Iris pigment epithelial cell (primary cell): ENCODE data around the gene TMEM63C.
A peak's percentile ranks its signal among the peaks of the same experiment; 100 is the strongest.

Experiments
- DNase-seq: peaks from one replicate; pipeline ENCODE4 v3.0.0-alpha.2; 2011; ENCODE audit warnings: low read depth

The TMEM63C gene

DNA sequence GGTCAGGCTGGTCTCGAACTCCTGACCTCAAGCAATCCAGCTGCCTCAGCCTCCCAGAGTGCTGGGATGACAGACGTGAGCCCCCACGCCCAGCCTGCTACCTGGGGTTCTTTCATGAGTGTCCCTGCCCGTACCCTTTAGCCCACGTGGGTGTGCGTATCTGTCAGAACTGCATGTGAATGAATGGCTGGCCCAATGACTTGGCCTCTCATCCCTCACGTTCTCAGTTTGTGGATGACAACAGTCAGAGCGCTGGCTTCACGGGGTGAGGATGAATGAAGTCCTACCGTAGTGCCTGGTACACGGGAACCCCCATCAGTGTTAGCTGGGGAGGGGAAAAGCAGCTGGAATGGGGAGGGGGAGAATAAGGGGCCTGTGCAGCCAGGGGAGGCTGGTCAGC, 23.9 kb upstream of the TMEM63C start:
- DNase-seq, result no peak

- peak; percentile 61 for DNase-seq
These were observed 23.3 kb upstream of the TMEM63C start for GRCh38 chr14:77158175-77158881.

GRCh38 chr14:77158882-77159255, 22.7 kb upstream of the TMEM63C start:
- no peak for DNase-seq

- no peak for DNase-seq
These were observed 20.6 kb upstream of the TMEM63C start for GRCh38 chr14:77161011-77161410.

DNA sequence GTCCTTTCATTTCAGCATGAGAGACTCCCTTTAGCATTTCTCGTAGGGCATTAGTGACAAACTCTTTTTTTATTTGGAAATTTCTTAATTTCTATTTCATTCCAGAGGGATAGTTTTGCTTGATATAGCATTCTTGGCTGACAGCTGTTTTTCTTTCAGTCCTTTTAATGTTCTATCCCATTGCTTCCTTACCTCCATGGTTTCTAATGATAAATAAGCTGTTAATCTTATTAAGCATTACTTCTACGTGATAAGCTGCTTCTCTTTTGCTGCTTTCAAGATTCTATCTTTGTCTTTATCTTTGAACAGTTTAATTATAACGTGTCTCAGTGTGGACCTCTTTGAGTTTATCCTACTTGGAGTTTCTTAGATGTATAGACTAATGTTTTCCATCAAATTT, 11.6 kb upstream of the TMEM63C start:
- DNase-seq, result no peak

DNA sequence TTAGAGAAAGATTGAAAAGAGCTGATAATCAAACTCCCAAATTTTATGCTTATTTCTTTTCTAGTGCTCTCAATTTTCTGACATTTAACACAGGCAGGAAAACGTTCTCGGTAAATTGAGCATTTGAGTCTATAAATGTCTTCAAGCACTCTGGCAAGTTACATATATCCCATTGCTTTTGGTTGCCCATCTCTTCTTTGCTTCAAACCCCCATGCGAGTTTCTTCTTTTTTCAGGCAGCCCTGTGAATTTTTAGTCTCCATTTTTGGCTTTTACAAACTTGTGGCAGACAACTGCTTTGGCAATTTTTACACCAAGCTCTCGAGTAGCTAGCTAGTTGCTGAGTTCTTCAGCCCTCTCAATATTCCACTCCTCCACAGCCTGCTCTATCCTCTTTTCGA, 8.7 kb upstream of the TMEM63C start:
- DNase-seq, result no peak

DNA sequence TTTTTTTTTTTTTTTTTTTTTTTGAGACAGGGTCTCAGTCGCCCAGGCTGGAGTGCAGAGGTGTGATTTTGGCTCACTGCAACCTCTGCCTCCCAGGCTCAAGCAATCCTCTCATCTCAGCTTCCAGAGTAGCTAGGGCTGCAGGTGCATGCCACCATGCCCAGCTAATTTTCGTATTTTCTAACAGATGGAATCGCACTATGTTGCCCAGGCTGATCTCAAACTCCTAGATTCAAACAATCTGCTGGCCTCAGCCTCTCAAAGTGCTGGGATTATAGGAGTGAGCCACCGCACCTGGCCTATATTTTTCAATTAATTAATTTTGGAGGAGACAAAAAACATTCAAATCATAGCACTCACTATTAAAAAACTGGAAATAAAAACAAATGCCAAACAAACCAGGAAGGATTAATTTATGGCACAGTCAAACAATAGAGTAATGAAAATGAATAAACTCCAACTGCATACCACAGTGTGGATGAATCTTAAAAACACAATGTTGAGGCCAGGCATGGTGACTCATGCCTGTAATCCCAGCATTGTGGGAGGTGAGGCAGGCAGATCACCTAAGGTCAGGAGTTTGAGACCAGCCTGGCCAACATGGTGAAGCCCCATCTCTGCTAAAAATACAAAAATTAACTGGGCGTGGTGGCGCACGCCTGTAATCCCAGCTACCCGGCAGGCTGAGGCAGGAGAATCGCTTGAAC, 7.5 kb upstream of the TMEM63C start:
- DNase-seq, result peak; percentile 39

- DNase-seq, result no peak
These were observed 5.8 kb upstream of the TMEM63C start for GRCh38 chr14:77175843-77176242.

DNA sequence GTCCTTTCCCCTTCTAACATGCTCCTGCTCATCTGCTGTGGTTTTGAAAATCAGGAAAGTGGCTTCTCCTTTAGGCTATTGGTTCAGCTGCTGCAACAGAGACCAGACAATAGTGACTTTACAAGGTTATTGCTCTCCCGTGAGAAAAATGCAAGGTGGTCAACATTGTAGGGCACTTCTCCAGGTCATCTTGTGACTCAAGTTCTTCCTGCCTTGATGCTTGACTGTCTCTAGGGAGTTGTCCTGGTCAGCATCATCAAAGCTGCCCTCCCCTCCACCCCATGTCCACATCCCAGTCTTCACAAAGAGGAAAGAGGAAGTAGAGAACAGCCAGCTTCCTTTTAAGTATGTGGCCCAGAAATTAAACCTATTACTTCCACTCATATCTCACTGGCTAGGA, 3.9 kb upstream of the TMEM63C start:
- no peak for DNase-seq

DNA sequence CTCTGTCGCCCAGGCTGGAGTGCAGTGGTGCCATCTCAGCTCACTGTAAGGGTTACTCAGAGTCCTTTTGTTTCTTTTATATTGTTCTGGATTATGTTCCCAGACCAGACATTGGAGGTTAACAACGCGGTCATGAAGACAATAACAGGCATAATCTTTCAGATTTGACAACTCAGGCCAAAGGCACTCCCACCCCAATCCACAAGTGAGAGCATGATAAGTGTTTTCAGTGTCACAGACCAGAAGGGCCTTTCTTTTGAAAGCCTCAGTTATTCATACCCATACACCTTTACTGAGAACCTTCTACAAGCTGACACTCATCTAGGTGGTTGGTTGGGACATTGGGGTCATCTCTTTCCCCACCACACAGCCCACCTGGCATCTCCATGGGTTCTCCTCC, 2.9 kb upstream of the TMEM63C start:
- no peak for DNase-seq

- no peak for DNase-seq
These were observed 634 bp upstream of the TMEM63C start for GRCh38 chr14:77180726-77181602.

GRCh38 chr14:77183896-77184295, 2.3 kb downstream of the TMEM63C start:
- no peak for DNase-seq

DNA sequence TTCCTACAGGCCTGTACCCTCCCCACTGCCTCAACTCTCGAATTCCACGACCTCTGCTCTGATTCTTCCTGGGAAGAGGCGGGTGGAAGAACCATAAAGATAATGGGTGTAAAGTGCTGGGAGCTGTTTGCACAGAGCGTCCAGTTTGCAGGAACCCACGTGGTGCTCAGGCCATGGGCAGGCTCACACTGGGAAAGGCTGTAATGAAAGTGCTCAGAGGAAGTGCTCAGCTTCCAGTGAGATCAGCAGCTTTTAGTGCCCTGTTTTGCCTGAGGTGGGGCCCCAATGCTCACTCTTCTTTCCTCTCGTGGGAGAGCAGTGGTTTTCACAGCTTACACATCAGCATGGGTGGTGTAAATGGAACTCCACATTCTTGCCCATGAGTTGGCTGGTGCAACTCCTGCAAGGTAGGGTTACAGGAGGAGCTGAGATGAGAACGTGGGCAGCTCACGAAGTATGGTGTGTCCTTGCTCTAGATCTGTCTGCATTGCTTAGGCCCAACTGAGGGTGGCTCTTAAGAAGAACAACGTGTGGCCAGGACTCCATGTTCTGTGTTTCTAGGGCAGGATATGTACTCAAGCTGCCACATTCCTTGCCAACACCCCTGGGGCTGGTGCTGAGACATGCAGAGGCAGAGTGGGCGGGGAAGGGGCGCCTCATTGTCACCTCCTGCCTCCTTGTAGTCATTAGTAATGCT, 2.9 kb downstream of the TMEM63C start:
- DNase-seq, result no peak

DNA sequence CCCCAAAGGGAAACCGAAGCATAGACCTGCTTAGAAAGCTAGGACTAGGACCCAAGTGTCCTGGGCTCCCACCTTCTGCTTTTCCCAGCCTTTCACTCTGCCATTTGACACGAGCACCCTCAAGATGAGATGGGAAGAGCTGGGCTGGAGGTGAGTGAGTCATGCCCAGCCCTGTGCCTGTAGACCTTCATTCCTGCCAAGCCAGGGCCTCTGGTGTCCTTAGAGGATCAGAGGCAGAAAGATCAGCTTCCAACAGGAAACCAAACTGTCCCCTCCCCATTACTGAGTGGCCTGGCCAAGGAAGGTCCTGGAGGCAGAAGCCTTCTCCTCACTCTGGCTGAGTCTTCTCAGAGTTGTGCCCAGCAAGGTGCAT, 3.5 kb downstream of the TMEM63C start:
- DNase-seq, result no peak

- peak; percentile 57 for DNase-seq
These were observed 5.5 kb downstream of the TMEM63C start for GRCh38 chr14:77186911-77187648.

DNA sequence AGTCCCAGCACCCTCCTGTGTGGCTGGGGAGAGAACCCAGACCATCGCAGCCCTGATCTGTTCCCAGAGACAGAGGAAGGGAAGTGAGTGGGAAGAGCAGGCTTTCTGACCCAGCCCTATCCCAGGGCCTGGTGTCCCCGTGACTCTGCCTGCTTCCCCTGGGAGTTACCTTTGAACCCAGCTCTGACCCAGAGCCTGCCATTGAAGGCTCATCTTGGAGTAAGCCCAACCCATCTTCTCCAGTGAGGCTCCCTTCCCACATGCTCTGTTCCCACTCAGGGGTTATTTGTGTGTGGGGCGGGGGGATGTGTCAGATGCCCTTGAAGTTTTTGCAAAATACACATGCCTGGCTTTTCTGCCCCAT, 6.0 kb downstream of the TMEM63C start:
- DNase-seq, result no peak

GRCh38 chr14:77189479-77189878, 7.9 kb downstream of the TMEM63C start:
- DNase-seq, result no peak

DNA sequence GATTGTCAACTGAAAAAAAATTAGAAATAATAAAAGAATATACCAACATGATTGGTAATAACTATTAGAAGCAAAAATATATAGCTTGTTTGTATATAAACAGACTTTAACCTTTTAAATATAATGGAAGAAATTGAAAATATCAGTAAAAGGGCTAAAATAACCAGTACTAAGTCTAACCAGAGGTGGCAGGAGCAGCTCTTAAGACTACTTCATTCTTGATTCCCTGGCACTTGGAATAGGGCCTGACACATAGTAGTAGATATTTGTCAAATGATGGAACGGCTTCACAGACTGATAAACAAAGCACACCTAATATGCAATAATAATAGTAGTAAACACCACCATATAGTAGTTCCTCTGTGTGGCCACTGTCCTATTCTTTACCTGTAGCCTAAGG, 9.4 kb downstream of the TMEM63C start:
- DNase-seq, result no peak

DNA sequence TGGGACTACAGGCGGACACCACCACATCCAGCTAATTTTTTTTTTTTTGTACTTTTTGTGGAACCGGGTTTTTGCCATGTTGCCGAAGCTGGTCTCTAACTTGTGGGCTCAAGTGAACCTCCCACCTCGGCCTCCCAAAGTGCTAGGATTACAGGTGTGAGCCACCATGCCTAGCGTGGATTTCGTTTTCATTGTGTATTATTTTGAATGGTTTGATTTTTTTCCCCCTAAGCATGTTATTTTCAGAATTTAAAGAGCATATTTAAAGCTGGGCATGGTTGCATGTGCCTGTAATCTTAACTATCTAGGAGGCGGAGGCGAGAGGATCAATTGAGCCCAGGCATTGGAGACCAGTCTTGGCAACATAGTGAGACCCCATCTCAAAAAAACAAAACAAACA, 13.1 kb downstream of the TMEM63C start:
- no peak for DNase-seq

DNA sequence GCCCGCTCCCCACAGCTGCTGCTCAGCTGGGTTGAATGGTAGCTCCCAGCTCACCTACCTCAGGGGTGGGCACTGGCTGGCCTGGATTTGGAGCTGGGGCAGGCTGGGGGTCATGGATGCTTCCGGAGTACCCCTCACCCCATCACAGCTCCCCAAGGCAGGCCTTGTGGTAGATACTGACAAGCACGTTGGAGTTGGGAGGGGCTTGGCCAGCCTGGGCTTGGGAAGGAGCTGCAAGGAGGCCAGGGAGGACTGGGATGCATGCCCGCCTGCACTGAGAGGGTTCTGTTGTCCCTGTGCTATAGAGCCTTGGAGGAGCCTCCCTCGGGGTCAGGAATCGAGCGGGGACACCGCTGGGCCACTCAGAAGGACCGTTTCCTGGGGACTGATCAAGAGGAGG, 14.2 kb downstream of the TMEM63C start:
- DNase-seq, result no peak

DNA sequence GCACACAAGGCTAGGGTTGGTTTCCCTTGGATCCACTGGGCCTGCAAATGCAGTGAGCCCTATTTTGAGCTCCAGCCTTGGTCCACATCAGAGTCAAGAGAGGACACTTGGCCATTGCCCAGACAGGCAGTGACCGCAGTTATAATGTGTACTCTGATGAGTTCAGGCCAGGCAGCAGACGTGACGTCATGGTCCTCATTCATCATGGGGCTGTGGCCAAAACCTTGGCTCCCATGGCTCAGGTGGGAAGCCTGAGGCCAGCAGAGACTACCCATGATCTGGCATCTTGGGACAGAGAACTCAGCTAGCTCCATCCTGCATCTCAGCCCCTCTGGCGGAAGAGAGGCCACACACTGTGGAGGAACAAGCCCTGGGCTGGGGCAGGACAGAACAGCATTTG, 16.4 kb downstream of the TMEM63C start:
- no peak for DNase-seq

DNA sequence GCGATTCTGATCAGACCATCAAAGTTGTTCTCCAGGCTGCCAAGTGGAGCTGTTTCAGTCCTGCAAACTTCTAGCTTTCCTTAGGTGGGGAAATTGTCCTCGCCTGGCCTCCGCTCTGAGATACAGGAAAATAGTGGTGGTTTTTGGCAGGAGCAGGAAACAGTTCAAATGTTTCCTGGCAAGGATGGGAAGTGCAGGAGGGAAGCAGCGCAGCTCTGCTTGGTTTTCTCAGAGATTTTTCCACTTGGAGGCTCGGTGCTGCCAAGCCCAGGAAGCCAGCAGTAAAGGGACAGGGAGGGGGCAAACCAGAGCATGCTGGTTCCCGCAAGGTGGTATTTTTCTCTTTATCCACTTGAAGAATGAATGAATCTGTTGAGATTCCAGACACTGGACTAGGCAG, 17.0 kb downstream of the TMEM63C start:
- DNase-seq, result no peak
